Keratinocyte (primary cell): ENCODE data around the gene PHF5A. TPM values are rescaled to one million over a fixed set of nuclear protein-coding genes. Genes with fewer than 3 reads are reported as not detected.

ENCODE experiments used
- DNase-seq: peaks from one replicate; pipeline ENCODE4 v3.0.0-alpha.2; 2011; ENCODE audit warnings: low read depth, missing footprints, low spot score
- FAIRE-seq: peaks from 2 replicates; lab custom pipeline; 2011; peaks lifted over from hg19 to GRCh38; lab: Jason Lieb, UNC
- H2AFZ ChIP-seq: 2 replicates; pipeline ENCODE4 v1.6.0; 2012; ENCODE audit warnings: low read length, control low read depth, inconsistent platforms; ENCODE audit not compliant: control insufficient read depth
- H3K27ac ChIP-seq: 2 replicates; pipeline ENCODE4 v1.5.1; 2011; ENCODE audit warnings: low read length; ENCODE audit not compliant: control insufficient read depth, insufficient read depth
- H3K27me3 ChIP-seq: 3 replicates; pipeline ENCODE4 v1.6.0; 2011; ENCODE audit warnings: low read length; ENCODE audit not compliant: control insufficient read depth, insufficient read depth; ENCODE audit errors: extremely low read depth
- H3K36me3 ChIP-seq, 2 experiments: 2 replicates in 1 of 2; 3 replicates in 1 of 2; pipeline ENCODE4 v1.5.1; 2011; ENCODE audit warnings: low read length in 2 of 2, mild to moderate bottlenecking in 1 of 2; ENCODE audit not compliant: control insufficient read depth in 2 of 2, insufficient read depth in 2 of 2; ENCODE audit errors: extremely low read depth in 1 of 2
- H3K4me1 ChIP-seq: 3 replicates; pipeline ENCODE4 v1.5.1; 2011; ENCODE audit warnings: low read length; ENCODE audit not compliant: control insufficient read depth, insufficient read depth; ENCODE audit errors: extremely low read depth
- H3K4me2 ChIP-seq: 3 replicates; pipeline ENCODE4 v1.6.0; 2011; ENCODE audit warnings: low read depth, low read length; ENCODE audit not compliant: control insufficient read depth, insufficient read depth; ENCODE audit errors: extremely low read depth
- H3K4me3 ChIP-seq, 3 experiments: fragments of 200-600 bp in 1 of 3; sonication (generic) in 1 of 3; 2 replicates in 2 of 3; 3 replicates in 1 of 3; pipeline ENCODE4 v1.5.1; 2011 to 2016; ENCODE audit warnings: low read length in 3 of 3, mild to moderate bottlenecking in 3 of 3, control low read depth in 2 of 3, inconsistent platforms in 1 of 3, low read depth in 1 of 3, mixed read lengths in 1 of 3, mixed run types in 1 of 3, moderate library complexity in 1 of 3; ENCODE audit not compliant: control insufficient read depth in 2 of 3, insufficient read depth in 2 of 3; ENCODE audit errors: extremely low read depth in 1 of 3
- H3K79me2 ChIP-seq: 2 replicates; pipeline ENCODE4 v1.6.0; 2012; ENCODE audit warnings: low read length; ENCODE audit not compliant: control insufficient read depth, insufficient read depth
- H3K9ac ChIP-seq: 3 replicates; pipeline ENCODE4 v1.6.0; 2011; ENCODE audit warnings: low read length; ENCODE audit not compliant: control insufficient read depth, insufficient read depth; ENCODE audit errors: extremely low read depth
- H3K9me1 ChIP-seq: 3 replicates; pipeline ENCODE4 v1.6.0; 2011; ENCODE audit warnings: low read length; ENCODE audit not compliant: control insufficient read depth, insufficient read depth; ENCODE audit errors: extremely low read depth
- H3K9me3 ChIP-seq: 2 replicates; pipeline ENCODE4 v1.5.1; 2012; ENCODE audit warnings: low read depth, low read length; ENCODE audit not compliant: control insufficient read depth
- H4K20me1 ChIP-seq: 3 replicates; pipeline ENCODE4 v1.6.0; 2011; ENCODE audit warnings: low read length; ENCODE audit not compliant: control insufficient read depth, insufficient read depth; ENCODE audit errors: extremely low read depth
- EZH2 ChIP-seq: IDR thresholded peaks from one replicate; pipeline ENCODE4 v1.6.1; 2012; ENCODE audit warnings: inconsistent platforms, mild to moderate bottlenecking, low read length, moderate library complexity
- dilution Hi-C: fragments of 300-500 bp; cut with MboI; formaldehyde crosslinking; loops from one replicate; pipeline ENCODE4 v1.7.0; 2020; ENCODE audit warnings: low sequenced_read_pairs; ENCODE audit not compliant: extremely low pct_ligation_motif_present
- polyA plus RNA-seq, 5 experiments: library from polyadenylated mRNA; depleted of rRNA in 3 of 5; stranded (reverse) in 3 of 5; stranded (forward) in 1 of 5; unstranded in 1 of 5; fragments of >200 nt; gene quantifications; 1 replicate in 1 of 5; 2 replicates in 3 of 5; 3 replicates in 1 of 5; pipeline versions ENCODE4 v1.2.1 to v1.2.3, GENCODE V29; 2011 to 2012; ENCODE audit warnings: missing spikeins in 2 of 5, low read depth in 1 of 5, low replicate concordance in 1 of 5
- TF ChIP-seq, protein P1 (sequence below), 3 experiments: IDR thresholded peaks in 1 of 3; conservative IDR thresholded peaks in 1 of 3; optimal IDR thresholded peaks in 1 of 3; 2 replicates in 2 of 3; 3 replicates in 1 of 3; pipeline versions ENCODE3 to v1.5.1; 2011; ENCODE audit warnings: low read length in 3 of 3, mild to moderate bottlenecking in 3 of 3, moderate library complexity in 2 of 3, control low read depth in 1 of 3, inconsistent platforms in 1 of 3; ENCODE audit not compliant: insufficient read depth in 2 of 3; ENCODE audit errors: extremely low read depth in 1 of 3

Gene PHF5A
- polyA plus RNA-seq, 1 donor (not counting 4 experiments of a cell fraction or from before 2014, with no cell fraction given) = 77.7 TPM

DNA sequence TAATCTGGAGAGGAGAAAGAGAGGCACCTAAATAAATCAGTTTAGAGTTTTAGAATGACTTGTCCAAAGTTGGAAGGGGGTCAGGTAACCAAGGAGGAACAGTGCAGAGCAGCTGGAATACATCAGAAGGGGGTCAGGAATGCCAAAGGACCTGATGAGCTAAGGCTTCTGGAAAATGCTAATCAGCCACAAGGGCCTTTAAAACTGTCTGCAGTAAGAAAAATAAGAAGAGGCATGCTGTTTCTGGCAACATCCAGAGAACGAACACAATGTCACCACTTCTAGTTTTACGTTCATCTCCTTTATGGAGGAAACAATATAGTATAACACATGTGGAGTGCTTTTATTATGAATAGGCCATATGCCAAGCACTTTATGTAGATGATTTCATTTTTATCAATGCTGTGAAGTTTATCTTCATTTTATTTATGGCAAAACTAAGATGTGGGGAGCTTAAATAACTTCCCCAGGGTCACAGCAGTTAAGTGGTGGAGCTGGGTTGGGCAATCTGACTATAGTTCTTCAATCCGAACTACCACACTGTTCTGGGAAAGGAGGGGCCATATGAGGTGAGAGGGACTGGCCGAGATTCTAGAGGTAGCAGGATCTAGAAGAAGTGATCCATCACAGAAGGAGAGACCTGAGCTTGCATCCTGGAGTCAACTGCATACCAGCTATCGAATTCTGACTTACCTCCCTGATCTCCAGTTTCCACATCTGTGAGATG is 23.0 kb upstream of the PHF5A start:
- no peak overlapping the region for H2AFZ ChIP-seq
- no peaks in the 10 kb centered on the region for H3K27me3 ChIP-seq
- FAIRE-seq (no peak), DNase-seq (no peak)
- H3K79me2 ChIP-seq = peaks cover 59% of the 10 kb centered on the region
- H4K20me1 ChIP-seq = peaks cover 2% of the 10 kb centered on the region
- H3K4me2 ChIP-seq = no peak overlapping the region
- peaks cover 2% of the 10 kb centered on the region for H3K9me1 ChIP-seq
- TF ChIP-seq, protein P1, sequence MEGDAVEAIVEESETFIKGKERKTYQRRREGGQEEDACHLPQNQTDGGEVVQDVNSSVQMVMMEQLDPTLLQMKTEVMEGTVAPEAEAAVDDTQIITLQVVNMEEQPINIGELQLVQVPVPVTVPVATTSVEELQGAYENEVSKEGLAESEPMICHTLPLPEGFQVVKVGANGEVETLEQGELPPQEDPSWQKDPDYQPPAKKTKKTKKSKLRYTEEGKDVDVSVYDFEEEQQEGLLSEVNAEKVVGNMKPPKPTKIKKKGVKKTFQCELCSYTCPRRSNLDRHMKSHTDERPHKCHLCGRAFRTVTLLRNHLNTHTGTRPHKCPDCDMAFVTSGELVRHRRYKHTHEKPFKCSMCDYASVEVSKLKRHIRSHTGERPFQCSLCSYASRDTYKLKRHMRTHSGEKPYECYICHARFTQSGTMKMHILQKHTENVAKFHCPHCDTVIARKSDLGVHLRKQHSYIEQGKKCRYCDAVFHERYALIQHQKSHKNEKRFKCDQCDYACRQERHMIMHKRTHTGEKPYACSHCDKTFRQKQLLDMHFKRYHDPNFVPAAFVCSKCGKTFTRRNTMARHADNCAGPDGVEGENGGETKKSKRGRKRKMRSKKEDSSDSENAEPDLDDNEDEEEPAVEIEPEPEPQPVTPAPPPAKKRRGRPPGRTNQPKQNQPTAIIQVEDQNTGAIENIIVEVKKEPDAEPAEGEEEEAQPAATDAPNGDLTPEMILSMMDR (optimal IDR thresholded peaks at IDR 0.05 in 1 of 3, IDR thresholded peaks at IDR 0.05 in 1 of 3, conservative IDR thresholded peaks at IDR 0.05 in 1 of 3; ENCODE audit: extremely low read depth in 1 of 3, insufficient read depth in 2 of 3, low read length in 3 of 3) = no peak
- TF ChIP-seq EZH2 = no peak
- H3K4me3 ChIP-seq = no peak overlapping the region
- H3K4me1 ChIP-seq = no peaks in the 10 kb centered on the region
- H3K27ac ChIP-seq = no peak overlapping the region
- no peak overlapping the region for H3K9ac ChIP-seq
- dilution Hi-C loops = no loop called here
- H3K36me3 ChIP-seq = peaks cover 1 to 8% of the 10 kb centered on the region in 2 experiments
- H3K9me3 ChIP-seq = no peaks in the 10 kb centered on the region

DNA sequence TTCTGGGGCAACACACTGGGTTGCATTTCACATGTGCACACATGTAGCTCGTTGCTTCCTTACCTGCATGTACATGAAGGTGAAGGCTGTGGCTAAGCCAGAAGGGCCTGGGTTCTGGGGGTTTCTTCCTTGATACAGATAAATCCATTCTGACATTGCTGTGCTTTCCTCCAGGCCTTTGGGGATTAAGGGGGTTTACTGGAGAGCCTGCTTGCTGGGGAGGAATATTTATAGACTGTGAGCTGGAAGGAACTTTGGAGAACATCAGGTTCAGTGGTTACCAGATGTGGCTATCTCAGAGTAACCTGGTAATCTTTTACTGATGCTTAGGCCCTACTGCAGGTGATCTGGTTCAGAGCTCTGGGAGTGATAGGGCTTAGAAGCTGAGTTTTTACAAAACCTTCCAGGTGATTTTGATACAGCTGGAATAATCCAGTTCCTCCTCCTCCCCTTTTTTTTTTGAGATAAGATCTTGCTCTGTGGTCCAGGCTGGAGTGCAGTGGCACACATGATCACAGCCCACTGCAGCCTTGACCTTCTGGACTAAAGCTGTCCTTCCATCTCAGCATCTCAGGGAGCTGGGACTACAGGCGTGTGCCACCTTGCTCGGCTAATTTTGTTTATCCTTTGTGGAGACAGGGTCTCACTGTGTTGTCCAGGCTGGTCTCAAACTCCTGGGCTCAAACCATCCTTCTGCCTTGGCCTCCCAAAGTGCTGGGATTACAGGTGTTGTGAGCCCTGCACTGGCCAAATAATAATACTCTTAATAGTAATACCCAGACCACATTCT is 20.3 kb upstream of the PHF5A start:
- FAIRE-seq (no peak), DNase-seq (no peak)
- H3K9me1 ChIP-seq = peaks cover 2% of the 10 kb centered on the region
- H3K36me3 ChIP-seq = peaks cover 1 to 6% of the 10 kb centered on the region in 2 experiments
- no peak overlapping the region for H3K9ac ChIP-seq
- H3K27me3 ChIP-seq = no peaks in the 10 kb centered on the region
- dilution Hi-C loops = no loop called here
- no peak overlapping the region for H3K27ac ChIP-seq
- no peak overlapping the region for H2AFZ ChIP-seq
- H3K9me3 ChIP-seq = no peaks in the 10 kb centered on the region
- TF ChIP-seq, protein P1 (optimal IDR thresholded peaks at IDR 0.05 in 1 of 3, IDR thresholded peaks at IDR 0.05 in 1 of 3, conservative IDR thresholded peaks at IDR 0.05 in 1 of 3; ENCODE audit: extremely low read depth in 1 of 3, insufficient read depth in 2 of 3, low read length in 3 of 3) = no peak
- no peak for TF ChIP-seq EZH2
- H4K20me1 ChIP-seq = peaks cover 4% of the 10 kb centered on the region
- H3K4me1 ChIP-seq = no peaks in the 10 kb centered on the region
- H3K4me2 ChIP-seq = no peak overlapping the region
- peaks cover 62% of the 10 kb centered on the region for H3K79me2 ChIP-seq
- no peak overlapping the region for H3K4me3 ChIP-seq
